OCI-LY3 (cell line): ENCODE results near the gene IL26.

Experiments
- EZH2phosphoT487 ChIP-seq: fragments of 200-600 bp; shearing (Covaris generic); IDR thresholded peaks from 2 replicates; pipeline ENCODE4 v1.6.1; 2018; ENCODE audit warnings: antibody characterized with exemption, mixed run types, low read depth
- TF ChIP-seq, protein P1 (sequence below): fragments of 200-600, 300-600 bp; sonication (generic); IDR thresholded peaks from 2 replicates; pipeline ENCODE4 v1.5.1; 2014; ENCODE audit warnings: antibody characterized with exemption, low read length, low read depth

DNA sequence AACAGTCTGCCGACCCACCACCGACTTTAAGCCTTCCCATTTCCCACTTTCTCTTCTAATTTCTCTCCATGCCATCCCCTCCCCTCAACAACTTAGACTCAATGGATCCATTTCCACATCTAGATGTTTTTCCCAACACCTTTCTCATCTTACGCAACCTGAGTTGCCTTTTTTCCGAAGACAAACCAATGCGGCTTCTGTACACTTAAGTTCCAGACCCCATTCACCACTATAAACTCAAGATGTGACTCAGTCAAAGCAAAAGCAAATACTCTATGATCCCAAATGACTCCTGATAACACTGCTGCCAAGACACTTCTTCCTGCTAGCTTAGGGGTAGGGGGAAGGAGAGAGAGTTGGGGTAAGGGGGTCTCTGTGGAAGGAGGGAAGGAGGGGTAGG, 26.5 kb upstream of the IL26 start:
- TF ChIP-seq, protein P1, sequence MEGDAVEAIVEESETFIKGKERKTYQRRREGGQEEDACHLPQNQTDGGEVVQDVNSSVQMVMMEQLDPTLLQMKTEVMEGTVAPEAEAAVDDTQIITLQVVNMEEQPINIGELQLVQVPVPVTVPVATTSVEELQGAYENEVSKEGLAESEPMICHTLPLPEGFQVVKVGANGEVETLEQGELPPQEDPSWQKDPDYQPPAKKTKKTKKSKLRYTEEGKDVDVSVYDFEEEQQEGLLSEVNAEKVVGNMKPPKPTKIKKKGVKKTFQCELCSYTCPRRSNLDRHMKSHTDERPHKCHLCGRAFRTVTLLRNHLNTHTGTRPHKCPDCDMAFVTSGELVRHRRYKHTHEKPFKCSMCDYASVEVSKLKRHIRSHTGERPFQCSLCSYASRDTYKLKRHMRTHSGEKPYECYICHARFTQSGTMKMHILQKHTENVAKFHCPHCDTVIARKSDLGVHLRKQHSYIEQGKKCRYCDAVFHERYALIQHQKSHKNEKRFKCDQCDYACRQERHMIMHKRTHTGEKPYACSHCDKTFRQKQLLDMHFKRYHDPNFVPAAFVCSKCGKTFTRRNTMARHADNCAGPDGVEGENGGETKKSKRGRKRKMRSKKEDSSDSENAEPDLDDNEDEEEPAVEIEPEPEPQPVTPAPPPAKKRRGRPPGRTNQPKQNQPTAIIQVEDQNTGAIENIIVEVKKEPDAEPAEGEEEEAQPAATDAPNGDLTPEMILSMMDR: no peak
- no peak for TF ChIP-seq EZH2phosphoT487
